Measurements from ENCODE around the gene HUNK.

Gene HUNK

DNA sequence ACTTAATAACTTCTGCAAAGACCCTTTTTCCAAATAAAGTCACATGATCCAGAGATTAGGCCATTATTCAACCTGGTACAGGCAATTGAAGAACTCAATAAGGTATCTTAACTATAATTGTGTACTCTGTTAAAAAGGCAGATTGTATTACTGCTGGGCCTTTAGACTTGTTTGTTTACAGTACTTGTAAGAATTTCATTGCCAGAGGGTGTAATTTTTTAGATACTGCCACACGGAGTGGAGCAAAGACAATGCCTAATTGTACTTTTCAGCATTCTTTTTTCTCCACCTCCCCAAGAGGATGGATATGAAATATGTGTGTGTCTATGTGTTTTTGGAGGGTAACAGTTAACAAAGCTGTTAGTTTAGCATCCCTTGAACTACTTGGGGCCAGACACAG lies 47.5 kb downstream of the HUNK start:
- Mint-ChIP-seq H3K4me1 (no peaks in the 10 kb centered on the region), H3K4me3 (no peak overlapping the region), H3K27ac (ENCODE audit: low read depth) (no peak overlapping the region), H3K9me3 (peaks cover 5% of the 10 kb centered on the region), H3K36me3 (ENCODE audit: insufficient read depth) (no peaks in the 10 kb centered on the region), H3K27me3 (peaks cover 20% of the 10 kb centered on the region)
- DNase-seq (ENCODE audit: low spot score in 2 of 2) (no peak), ATAC-seq (replicated peaks; ENCODE audit: extremely low read depth, poor library complexity, severe bottlenecking) (no peak)

DNA sequence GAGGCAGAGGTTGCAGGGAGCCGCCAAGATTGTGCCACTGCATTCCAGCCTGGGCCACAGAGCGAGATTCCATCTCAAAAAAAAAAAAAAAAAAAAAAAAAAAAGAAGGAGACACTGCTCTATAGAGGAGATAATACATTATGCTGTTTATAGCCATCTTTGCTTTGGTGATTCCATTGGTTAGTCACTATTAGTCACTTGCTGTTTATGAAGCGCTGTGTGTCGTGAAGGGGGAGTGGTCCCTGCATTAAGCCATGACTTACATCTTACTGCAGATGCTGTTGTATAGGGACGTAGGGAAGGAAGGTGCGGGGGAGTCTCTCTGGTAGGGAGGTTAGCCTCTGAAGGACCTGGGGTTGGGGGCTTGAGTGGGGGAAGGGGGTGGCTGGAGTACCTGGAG lies 48.3 kb downstream of the HUNK start:
- no peaks in the 10 kb centered on the region for H3K36me3 Mint-ChIP-seq (ENCODE audit: insufficient read depth)
- ATAC-seq (replicated peaks; ENCODE audit: extremely low read depth, poor library complexity, severe bottlenecking) = no peak

DNA sequence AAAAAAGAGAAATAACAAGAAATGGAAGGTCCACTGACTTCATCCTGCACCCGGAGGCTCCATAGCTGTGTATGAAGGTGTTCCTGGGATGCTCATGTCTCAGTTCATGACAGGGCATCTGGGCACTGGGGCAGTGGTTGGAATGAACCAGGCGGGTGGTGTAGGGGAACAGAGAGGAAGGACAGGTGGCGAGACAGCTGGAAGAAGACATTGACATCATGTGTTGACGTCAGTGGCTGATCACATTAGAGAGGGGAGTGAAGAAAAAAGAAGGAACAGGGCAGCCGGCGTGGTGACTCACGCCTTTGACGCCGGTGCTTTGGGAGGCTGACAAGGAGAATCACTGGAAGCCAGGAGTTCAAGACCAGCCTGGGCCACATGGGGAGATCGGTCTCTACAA lies 50.1 kb downstream of the HUNK start:
- H3K4me3 Mint-ChIP-seq = no peak overlapping the region
- H3K36me3 Mint-ChIP-seq (ENCODE audit: insufficient read depth) = no peaks in the 10 kb centered on the region
- peaks cover 11% of the 10 kb centered on the region for H3K9me3 Mint-ChIP-seq
- H3K4me1 Mint-ChIP-seq = no peaks in the 10 kb centered on the region
- no peak overlapping the region for H3K27ac Mint-ChIP-seq (ENCODE audit: low read depth)
- peaks cover 20% of the 10 kb centered on the region for H3K27me3 Mint-ChIP-seq
- no peak for ATAC-seq (replicated peaks; ENCODE audit: extremely low read depth, poor library complexity, severe bottlenecking)
- no peak for DNase-seq (ENCODE audit: low spot score in 2 of 2)

More for the DNA sequence above, 48.3 kb downstream of the HUNK start:
- peaks cover 20% of the 10 kb centered on the region for H3K27me3 Mint-ChIP-seq
- no peak for DNase-seq (ENCODE audit: low spot score in 2 of 2)
- no peaks in the 10 kb centered on the region for H3K4me1 Mint-ChIP-seq
- H3K4me3 Mint-ChIP-seq = no peak overlapping the region
- H3K9me3 Mint-ChIP-seq = peaks cover 5% of the 10 kb centered on the region
- H3K27ac Mint-ChIP-seq (ENCODE audit: low read depth) = no peak overlapping the region

- H3K4me3 Mint-ChIP-seq = no peak overlapping the region
- no peak for ATAC-seq (replicated peaks; ENCODE audit: extremely low read depth, poor library complexity, severe bottlenecking)
- no peaks in the 10 kb centered on the region for H3K4me1 Mint-ChIP-seq
- H3K36me3 Mint-ChIP-seq (ENCODE audit: insufficient read depth) = no peaks in the 10 kb centered on the region
- H3K27ac Mint-ChIP-seq (ENCODE audit: low read depth) = no peak overlapping the region
- peaks cover 11% of the 10 kb centered on the region for H3K9me3 Mint-ChIP-seq
- peaks cover 19% of the 10 kb centered on the region for H3K27me3 Mint-ChIP-seq
- DNase-seq (ENCODE audit: low spot score in 2 of 2) = no peak
Measured at GRCh38 chr21:31923756-31924155, 50.9 kb downstream of the HUNK start.

GRCh38 chr21:31924548-31924947 lies 51.7 kb downstream of the HUNK start:
- Mint-ChIP-seq H3K9me3 (peaks cover 6% of the 10 kb centered on the region), H3K4me3 (no peak overlapping the region), H3K27me3 (peaks cover 11% of the 10 kb centered on the region), H3K36me3 (ENCODE audit: insufficient read depth) (no peaks in the 10 kb centered on the region), H3K4me1 (no peaks in the 10 kb centered on the region), H3K27ac (ENCODE audit: low read depth) (no peak overlapping the region)
- no peak for DNase-seq (ENCODE audit: low spot score in 2 of 2)
- no peak for ATAC-seq (replicated peaks; ENCODE audit: extremely low read depth, poor library complexity, severe bottlenecking)

GRCh38 chr21:31926498-31926897 lies 53.7 kb downstream of the HUNK start:
- Mint-ChIP-seq H3K4me1 (no peaks in the 10 kb centered on the region), H3K4me3 (no peak overlapping the region), H3K36me3 (ENCODE audit: insufficient read depth) (no peaks in the 10 kb centered on the region), H3K9me3 (peaks cover 6% of the 10 kb centered on the region), H3K27me3 (peaks cover 18% of the 10 kb centered on the region), H3K27ac (ENCODE audit: low read depth) (no peak overlapping the region)
- no peak for DNase-seq (ENCODE audit: low spot score in 2 of 2)
- ATAC-seq (replicated peaks; ENCODE audit: extremely low read depth, poor library complexity, severe bottlenecking) = no peak

DNA sequence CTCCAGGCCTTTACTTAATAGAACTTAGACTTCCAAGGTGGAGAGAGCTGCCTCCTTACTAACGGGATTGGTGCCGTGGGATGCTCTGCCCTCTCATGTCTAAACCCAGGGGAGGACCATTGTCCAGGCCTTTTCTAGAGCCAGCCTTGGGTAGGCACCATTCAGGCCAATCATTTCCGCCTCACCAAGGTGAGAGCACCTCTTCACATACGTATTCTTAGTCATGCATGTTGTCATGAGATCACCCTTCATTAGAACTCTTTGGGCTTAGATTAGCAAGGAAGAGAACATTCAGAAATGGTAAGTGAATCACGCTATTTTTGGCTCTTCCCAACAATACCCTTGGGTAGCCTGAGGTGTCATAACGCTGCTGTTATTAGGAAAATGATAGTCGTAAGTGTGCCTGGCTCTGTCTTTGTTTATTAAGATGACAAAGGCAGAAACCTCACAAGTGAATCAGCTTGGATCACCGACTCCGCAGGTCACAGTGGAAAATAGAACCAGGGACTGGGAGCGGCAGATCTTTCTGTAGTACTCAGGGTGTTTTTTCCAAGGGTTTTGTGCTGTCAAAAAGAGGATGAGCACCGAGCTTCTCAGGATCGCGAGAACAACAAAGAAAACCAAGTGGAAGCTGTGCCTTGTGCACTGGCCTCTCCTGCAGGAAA lies 55.0 kb downstream of the HUNK start:
- peaks cover 27% of the 10 kb centered on the region for H3K27me3 Mint-ChIP-seq
- no peak overlapping the region for H3K4me3 Mint-ChIP-seq
- ATAC-seq (replicated peaks; ENCODE audit: extremely low read depth, poor library complexity, severe bottlenecking) (no peak), DNase-seq (ENCODE audit: low spot score in 2 of 2) (no peak)
- no peaks in the 10 kb centered on the region for H3K4me1 Mint-ChIP-seq
- H3K27ac Mint-ChIP-seq (ENCODE audit: low read depth) = no peak overlapping the region
- H3K9me3 Mint-ChIP-seq = peaks cover 10% of the 10 kb centered on the region
- no peaks in the 10 kb centered on the region for H3K36me3 Mint-ChIP-seq (ENCODE audit: insufficient read depth)

- ATAC-seq (replicated peaks; ENCODE audit: extremely low read depth, poor library complexity, severe bottlenecking) (no peak), DNase-seq (ENCODE audit: low spot score in 2 of 2) (no peak)
- H3K36me3 Mint-ChIP-seq (ENCODE audit: insufficient read depth) = no peaks in the 10 kb centered on the region
- H3K4me3 Mint-ChIP-seq = no peak overlapping the region
- H3K9me3 Mint-ChIP-seq = peaks cover 10% of the 10 kb centered on the region
- peaks cover 25% of the 10 kb centered on the region for H3K27me3 Mint-ChIP-seq
- H3K4me1 Mint-ChIP-seq = no peaks in the 10 kb centered on the region
- H3K27ac Mint-ChIP-seq (ENCODE audit: low read depth) = no peak overlapping the region
Measured at GRCh38 chr21:31928656-31929055, 55.8 kb downstream of the HUNK start.

DNA sequence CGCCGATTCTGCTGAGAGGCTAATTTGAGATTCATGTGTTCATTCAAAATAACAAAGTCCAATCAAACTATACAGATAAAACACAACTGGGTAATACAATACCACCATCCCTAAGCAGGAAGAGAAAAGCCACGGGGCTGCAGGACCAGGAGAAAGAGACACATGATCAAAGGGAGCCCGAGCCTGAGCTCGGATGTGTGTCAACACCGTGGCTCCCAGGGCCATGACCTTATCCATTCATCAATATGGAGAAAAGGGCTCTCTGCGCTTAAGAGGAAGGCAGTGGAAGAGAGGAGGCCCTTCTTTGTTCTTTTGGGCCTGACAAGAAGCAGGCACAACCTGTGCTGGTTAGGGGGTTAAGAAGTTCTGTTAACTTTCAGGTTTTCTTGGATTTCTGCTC lies 56.7 kb downstream of the HUNK start:
- H3K4me1 Mint-ChIP-seq = no peaks in the 10 kb centered on the region
- peaks cover 10% of the 10 kb centered on the region for H3K9me3 Mint-ChIP-seq
- no peaks in the 10 kb centered on the region for H3K36me3 Mint-ChIP-seq (ENCODE audit: insufficient read depth)
- H3K4me3 Mint-ChIP-seq = no peak overlapping the region
- no peak for DNase-seq (ENCODE audit: low spot score in 2 of 2)
- H3K27me3 Mint-ChIP-seq = peaks cover 25% of the 10 kb centered on the region
- no peak overlapping the region for H3K27ac Mint-ChIP-seq (ENCODE audit: low read depth)
- no peak for ATAC-seq (replicated peaks; ENCODE audit: extremely low read depth, poor library complexity, severe bottlenecking)

- Mint-ChIP-seq H3K27ac (ENCODE audit: low read depth) (no peak overlapping the region), H3K4me1 (no peaks in the 10 kb centered on the region), H3K9me3 (peaks cover 10% of the 10 kb centered on the region), H3K4me3 (no peak overlapping the region), H3K36me3 (ENCODE audit: insufficient read depth) (no peaks in the 10 kb centered on the region), H3K27me3 (peaks cover 25% of the 10 kb centered on the region)
- DNase-seq (ENCODE audit: low spot score in 2 of 2) (no peak), ATAC-seq (replicated peaks; ENCODE audit: extremely low read depth, poor library complexity, severe bottlenecking) (no peak)
Measured at GRCh38 chr21:31930001-31930400, 57.2 kb downstream of the HUNK start.

GRCh38 chr21:31931644-31932469 lies 59.0 kb downstream of the HUNK start:
- no peak for DNase-seq (ENCODE audit: low spot score in 2 of 2)
- no peak for ATAC-seq (replicated peaks; ENCODE audit: extremely low read depth, poor library complexity, severe bottlenecking)
- Mint-ChIP-seq H3K27ac (ENCODE audit: low read depth) (no peak overlapping the region), H3K27me3 (peaks cover 25% of the 10 kb centered on the region), H3K36me3 (ENCODE audit: insufficient read depth) (no peaks in the 10 kb centered on the region), H3K4me1 (no peaks in the 10 kb centered on the region), H3K4me3 (no peak overlapping the region), H3K9me3 (peaks cover 4% of the 10 kb centered on the region)

GRCh38 chr21:31932470-31932764 lies 59.6 kb downstream of the HUNK start:
- Mint-ChIP-seq H3K36me3 (ENCODE audit: insufficient read depth) (no peaks in the 10 kb centered on the region), H3K27me3 (peaks cover 25% of the 10 kb centered on the region), H3K4me1 (no peaks in the 10 kb centered on the region), H3K4me3 (no peak overlapping the region), H3K9me3 (peaks cover 4% of the 10 kb centered on the region), H3K27ac (ENCODE audit: low read depth) (no peak overlapping the region)
- DNase-seq (ENCODE audit: low spot score in 2 of 2) (no peak), ATAC-seq (replicated peaks; ENCODE audit: extremely low read depth, poor library complexity, severe bottlenecking) (no peak)

GRCh38 chr21:31937303-31937702 lies 64.5 kb downstream of the HUNK start:
- DNase-seq (ENCODE audit: low spot score in 2 of 2) (no peak), ATAC-seq (replicated peaks; ENCODE audit: extremely low read depth, poor library complexity, severe bottlenecking) (no peak)
- H3K9me3 Mint-ChIP-seq = no peaks in the 10 kb centered on the region
- H3K36me3 Mint-ChIP-seq (ENCODE audit: insufficient read depth) = no peaks in the 10 kb centered on the region
- no peak overlapping the region for H3K4me3 Mint-ChIP-seq
- H3K27me3 Mint-ChIP-seq = peaks cover 8% of the 10 kb centered on the region
- no peak overlapping the region for H3K27ac Mint-ChIP-seq (ENCODE audit: low read depth)
- no peaks in the 10 kb centered on the region for H3K4me1 Mint-ChIP-seq
